ENCODE data around the gene PTPN18. TPM values are rescaled to one million over a fixed set of nuclear protein-coding genes. Genes with fewer than 3 reads are reported as not detected.

The PTPN18 gene
- total RNA-seq, 1 experiment from 2014 or later = 16.3 TPM

DNA sequence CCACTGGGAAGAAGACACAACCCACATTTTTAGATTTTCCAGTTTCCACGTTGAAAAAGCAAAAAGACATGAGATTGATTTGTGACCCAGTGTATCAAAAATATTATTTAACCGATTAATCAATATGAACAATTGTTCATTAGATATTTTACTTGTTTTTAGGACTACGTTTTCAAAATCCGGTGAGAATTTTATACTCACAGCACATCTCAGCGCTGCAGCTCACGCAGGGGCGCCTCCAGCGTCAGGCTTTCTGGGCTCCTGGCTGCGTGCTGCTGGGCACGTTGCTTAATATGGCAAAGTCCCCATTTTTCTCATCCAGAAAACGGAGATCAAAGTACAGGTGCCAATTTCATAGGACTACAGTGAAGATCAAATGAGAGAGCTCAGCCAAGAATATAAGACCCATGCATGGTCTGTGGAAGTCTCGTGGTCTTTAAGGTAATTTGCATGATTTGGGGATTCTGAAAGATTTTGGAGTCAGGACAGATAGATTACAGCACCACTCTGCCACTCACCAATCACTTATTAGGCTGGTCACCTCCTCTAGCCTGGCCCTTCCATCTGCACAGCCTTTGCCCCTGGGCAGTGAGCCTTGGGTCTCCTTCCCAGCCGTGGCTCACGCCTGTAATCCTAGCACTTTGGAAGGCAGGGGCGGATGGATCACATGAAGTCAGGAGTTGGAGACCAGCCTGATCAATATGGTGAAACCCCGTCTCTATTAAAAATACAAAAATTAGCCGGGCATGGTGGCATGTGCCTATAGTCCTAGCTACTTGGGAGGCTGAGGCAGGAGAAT lies 36.2 kb downstream of the PTPN18 start:
- Histone ChIP-seq H2AFZ (ENCODE audit: low read length) (no peak overlapping the region), H4K91ac (ENCODE audit: insufficient read length, low read depth, low read length) (no peak overlapping the region), H2AK5ac (ENCODE audit: insufficient read length, low read length) (no peak overlapping the region), H3K23me2 (ENCODE audit: insufficient read length, low read depth, low read length, poor library complexity, severe bottlenecking) (no peaks in the 10 kb centered on the region), H3K14ac (ENCODE audit: insufficient read depth, low read length) (no peak overlapping the region), H3K9ac (ENCODE audit: extremely low read depth, insufficient read length, low read length) (no peak overlapping the region), H3K23ac (ENCODE audit: insufficient read length, low read depth, low read length) (no peak overlapping the region), H2BK5ac (ENCODE audit: insufficient read length, low read length) (no peak overlapping the region), H3K4me2 (ENCODE audit: insufficient read depth, insufficient read length, low read length) (peak overlapping the region; percentile 35), H3K27me3 (ENCODE audit: insufficient read depth, low read length) (peaks cover 3% of the 10 kb centered on the region; the same call in 1 of the 2 replicates), H3K27ac (ENCODE audit: insufficient read length, low read depth, low read length) (no peak overlapping the region), H4K5ac (ENCODE audit: insufficient read length, low read depth, low read length) (no peak overlapping the region), H3K4ac (ENCODE audit: low read depth, low read length) (no peak overlapping the region), H3T11ph (ENCODE audit: low read length) (no peak overlapping the region), H2BK20ac (ENCODE audit: low read depth, low read length, poor library complexity, severe bottlenecking) (no peak overlapping the region), H2BK12ac (ENCODE audit: insufficient read length, low read depth, low read length) (no peak overlapping the region), H3K79me2 (ENCODE audit: insufficient read depth, low read length) (no peaks in the 10 kb centered on the region), H4K20me1 (ENCODE audit: control insufficient read depth, insufficient read depth, insufficient read length) (no peaks in the 10 kb centered on the region), H4K8ac (replicated peaks; ENCODE audit: insufficient read length, low read depth, low read length) (no peak overlapping the region), H3K4me1 (ENCODE audit: insufficient read depth, low read length) (peaks cover 3% of the 10 kb centered on the region; the same call in 1 of the 2 replicates), H2BK120ac (ENCODE audit: low read depth, low read length, poor library complexity, severe bottlenecking) (no peak overlapping the region), H2BK15ac (ENCODE audit: low read depth, low read length) (no peak overlapping the region), H3K79me1 (ENCODE audit: insufficient read depth, low read depth, low read length, poor library complexity, severe bottlenecking) (no peaks in the 10 kb centered on the region), H3K9me3 (ENCODE audit: control insufficient read depth, low read depth, low read length) (no peaks in the 10 kb centered on the region), H3K56ac (ENCODE audit: insufficient read length, low read depth, low read length) (no peak overlapping the region), H3K18ac (ENCODE audit: insufficient read length, low read depth, low read length) (no peak overlapping the region)
- no peak for DNase-seq
- no CpG with 5 or more reads among the region's 17 CpGs for WGBS (ENCODE audit: extremely low coverage, insufficient read length, low lambda C conversion rate)
- H3K27ac Mint-ChIP-seq = no peak overlapping the region; a peak in 1 of 7 replicates
- peak overlapping the region; percentile 79 to 85 for H3K4me3 Mint-ChIP-seq
- H3K9me3 Mint-ChIP-seq = no peaks in the 10 kb centered on the region; a peak in 1 of 5 replicates
- no peaks in the 10 kb centered on the region for H3K36me3 Mint-ChIP-seq (ENCODE audit: insufficient read depth in 1 of 3, low read depth in 3 of 3)
- H3K27me3 Mint-ChIP-seq (ENCODE audit: low read depth) = peaks cover 20% of the 10 kb centered on the region
- TF ChIP-seq, protein P1, sequence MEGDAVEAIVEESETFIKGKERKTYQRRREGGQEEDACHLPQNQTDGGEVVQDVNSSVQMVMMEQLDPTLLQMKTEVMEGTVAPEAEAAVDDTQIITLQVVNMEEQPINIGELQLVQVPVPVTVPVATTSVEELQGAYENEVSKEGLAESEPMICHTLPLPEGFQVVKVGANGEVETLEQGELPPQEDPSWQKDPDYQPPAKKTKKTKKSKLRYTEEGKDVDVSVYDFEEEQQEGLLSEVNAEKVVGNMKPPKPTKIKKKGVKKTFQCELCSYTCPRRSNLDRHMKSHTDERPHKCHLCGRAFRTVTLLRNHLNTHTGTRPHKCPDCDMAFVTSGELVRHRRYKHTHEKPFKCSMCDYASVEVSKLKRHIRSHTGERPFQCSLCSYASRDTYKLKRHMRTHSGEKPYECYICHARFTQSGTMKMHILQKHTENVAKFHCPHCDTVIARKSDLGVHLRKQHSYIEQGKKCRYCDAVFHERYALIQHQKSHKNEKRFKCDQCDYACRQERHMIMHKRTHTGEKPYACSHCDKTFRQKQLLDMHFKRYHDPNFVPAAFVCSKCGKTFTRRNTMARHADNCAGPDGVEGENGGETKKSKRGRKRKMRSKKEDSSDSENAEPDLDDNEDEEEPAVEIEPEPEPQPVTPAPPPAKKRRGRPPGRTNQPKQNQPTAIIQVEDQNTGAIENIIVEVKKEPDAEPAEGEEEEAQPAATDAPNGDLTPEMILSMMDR (conservative IDR thresholded peaks at IDR 0.05) = no peak
- peaks cover 25% of the 10 kb centered on the region in 2 experiments for H3K4me1 Mint-ChIP-seq
